Nephron progenitor cell (in vitro differentiated cells): ENCODE measurements around the gene RETNLB.

Experiments used
- DNase-seq: peaks from one replicate; pipeline ENCODE4 v3.0.0; 2021
- H3K27ac Mint-ChIP-seq: 2 replicates; pipeline ENCODE4 v1.8.0; 2021; ENCODE audit warnings: mild to moderate bottlenecking, moderate library complexity, mixed read lengths
- H3K27me3 Mint-ChIP-seq: 2 replicates; pipeline ENCODE4 v1.8.0; 2021; ENCODE audit warnings: mild to moderate bottlenecking, low read depth, mixed read lengths; ENCODE audit not compliant: poor library complexity
- H3K36me3 Mint-ChIP-seq: 2 replicates; pipeline ENCODE4 v1.8.0; 2021; ENCODE audit warnings: low read depth, mixed read lengths
- H3K4me1 Mint-ChIP-seq: 2 replicates; pipeline ENCODE4 v1.8.0; 2021; ENCODE audit warnings: mixed read lengths
- H3K4me3 Mint-ChIP-seq: 2 replicates; pipeline ENCODE4 v1.8.0; 2021; ENCODE audit warnings: mild to moderate bottlenecking, moderate library complexity, mixed read lengths
- H3K9me3 Mint-ChIP-seq: 2 replicates; pipeline ENCODE4 v1.8.0; 2021; ENCODE audit warnings: mild to moderate bottlenecking, moderate library complexity, mixed read lengths
- CTCF ChIP-seq: fragments of 200-600 bp; sonication (generic); IDR thresholded peaks from 2 replicates; pipeline ENCODE4 v1.5.0; 2021; ENCODE audit warnings: antibody characterized with exemption

RETNLB gene

GRCh38 chr3:108757404-108757982 lies at the start of gene RETNLB:
Gene RETNLB (minus strand): TSS chr3:108757410. CDS start chr3:108757185, 225 bp downstream.
- Mint-ChIP-seq H3K27me3 (peaks cover 9% of the 10 kb centered on the region), H3K36me3 (no peaks in the 10 kb centered on the region), H3K27ac (no peak within 1 kb of the TSS), H3K4me3 (no peak within 1 kb of the TSS), H3K9me3 (peaks cover 3% of the 10 kb centered on the region), H3K4me1 (no peaks in the 10 kb centered on the region)
- TF ChIP-seq CTCF: no peak
- DNase-seq: no peak

GRCh38 chr3:108806316-108806715 lies 49.1 kb upstream of the RETNLB start:
- no peak overlapping the region for H3K4me3 Mint-ChIP-seq
- H3K4me1 Mint-ChIP-seq: no peaks in the 10 kb centered on the region
- no peaks in the 10 kb centered on the region for H3K9me3 Mint-ChIP-seq
- H3K36me3 Mint-ChIP-seq: no peaks in the 10 kb centered on the region
- H3K27me3 Mint-ChIP-seq: no peaks in the 10 kb centered on the region
- no peak for TF ChIP-seq CTCF
- no peak for DNase-seq
- H3K27ac Mint-ChIP-seq: no peak overlapping the region

GRCh38 chr3:108804966-108805365 lies 47.8 kb upstream of the RETNLB start:
- H3K27me3 Mint-ChIP-seq: no peaks in the 10 kb centered on the region
- no peak overlapping the region for H3K27ac Mint-ChIP-seq
- no peak for DNase-seq
- H3K9me3 Mint-ChIP-seq: no peaks in the 10 kb centered on the region
- H3K4me3 Mint-ChIP-seq: no peak overlapping the region
- H3K4me1 Mint-ChIP-seq: no peaks in the 10 kb centered on the region
- H3K36me3 Mint-ChIP-seq: no peaks in the 10 kb centered on the region
- TF ChIP-seq CTCF: no peak

- Mint-ChIP-seq H3K27ac (no peak overlapping the region), H3K27me3 (no peaks in the 10 kb centered on the region), H3K4me3 (no peak overlapping the region), H3K9me3 (no peaks in the 10 kb centered on the region), H3K4me1 (no peaks in the 10 kb centered on the region), H3K36me3 (no peaks in the 10 kb centered on the region)
- no peak for TF ChIP-seq CTCF
- DNase-seq: no peak
These were observed 47.2 kb upstream of the RETNLB start for GRCh38 chr3:108804437-108804836.

GRCh38 chr3:108791473-108791872 lies 34.3 kb upstream of the RETNLB start:
- H3K4me1 Mint-ChIP-seq: no peaks in the 10 kb centered on the region
- H3K9me3 Mint-ChIP-seq: peaks cover 14% of the 10 kb centered on the region
- no peak for TF ChIP-seq CTCF
- H3K27ac Mint-ChIP-seq: no peak overlapping the region
- DNase-seq: no peak
- H3K4me3 Mint-ChIP-seq: no peak overlapping the region
- H3K36me3 Mint-ChIP-seq: no peaks in the 10 kb centered on the region
- H3K27me3 Mint-ChIP-seq: no peaks in the 10 kb centered on the region

GRCh38 chr3:108780235-108780634 lies 23.0 kb upstream of the RETNLB start:
- no peaks in the 10 kb centered on the region for H3K9me3 Mint-ChIP-seq
- no peaks in the 10 kb centered on the region for H3K36me3 Mint-ChIP-seq
- no peak overlapping the region for H3K27ac Mint-ChIP-seq
- no peaks in the 10 kb centered on the region for H3K4me1 Mint-ChIP-seq
- H3K4me3 Mint-ChIP-seq: no peak overlapping the region
- DNase-seq: no peak
- H3K27me3 Mint-ChIP-seq: no peaks in the 10 kb centered on the region
- TF ChIP-seq CTCF: no peak
